ENCODE measurements around the gene ATP5PD.

GRCh38 chr17:75030161-75030560, 16.6 kb downstream of the ATP5PD start:
- TF ChIP-seq SIN3B (IDR thresholded peaks at IDR 0.05; ENCODE audit: low read length) (no peak), MLX (CRISPR knock-in tag; IDR thresholded peaks at IDR 0.05) (no peak), MYC (CRISPR knock-in tag; IDR thresholded peaks at IDR 0.05; ENCODE audit: borderline replicate concordance) (no peak), ZHX1 (CRISPR knock-in tag; IDR thresholded peaks at IDR 0.05; ENCODE audit: low read depth) (no peak), NR2F2 (IDR thresholded peaks at IDR 0.05; ENCODE audit: borderline replicate concordance, low read depth) (no peak)
